ENCODE data around the gene KLHL13.

KLHL13 gene

DNA sequence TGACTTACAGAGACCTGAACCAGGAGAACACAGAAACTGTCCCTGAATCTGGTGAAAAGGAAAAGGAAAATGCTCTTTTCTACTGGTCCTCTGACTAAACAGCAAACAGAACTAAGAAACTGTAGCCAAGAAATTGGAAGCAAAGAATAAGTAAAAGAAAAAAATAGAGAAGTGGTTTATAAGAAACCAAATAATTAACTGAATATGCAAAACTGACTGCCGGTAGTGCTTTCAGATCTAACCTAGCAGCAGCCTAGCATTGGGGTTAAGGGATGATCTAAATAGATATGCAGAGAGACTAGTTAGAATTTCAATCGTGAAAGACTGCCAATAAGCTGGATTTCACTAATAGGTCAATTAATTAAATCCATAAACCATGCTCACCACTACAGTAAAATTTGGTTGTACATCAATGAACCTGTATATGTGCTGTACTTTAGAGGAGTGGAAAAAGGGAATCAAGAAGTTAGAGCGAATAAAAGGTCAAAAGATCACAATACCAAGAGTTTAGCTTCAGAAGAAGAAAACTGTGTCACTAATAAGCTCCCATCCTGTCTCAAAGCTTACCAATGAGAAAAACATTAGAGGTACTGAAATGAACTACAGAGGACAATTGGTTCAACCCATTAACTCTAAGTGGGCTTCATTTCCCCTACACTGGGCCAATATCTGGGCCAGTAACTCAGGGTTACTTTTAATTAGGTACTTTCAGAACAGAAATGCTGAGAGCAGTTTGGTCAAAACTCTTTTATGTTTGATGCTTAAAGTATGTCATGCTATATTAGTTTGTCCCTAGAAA is 53.6 kb downstream of the KLHL13 start:
- TF ChIP-seq, protein P1, sequence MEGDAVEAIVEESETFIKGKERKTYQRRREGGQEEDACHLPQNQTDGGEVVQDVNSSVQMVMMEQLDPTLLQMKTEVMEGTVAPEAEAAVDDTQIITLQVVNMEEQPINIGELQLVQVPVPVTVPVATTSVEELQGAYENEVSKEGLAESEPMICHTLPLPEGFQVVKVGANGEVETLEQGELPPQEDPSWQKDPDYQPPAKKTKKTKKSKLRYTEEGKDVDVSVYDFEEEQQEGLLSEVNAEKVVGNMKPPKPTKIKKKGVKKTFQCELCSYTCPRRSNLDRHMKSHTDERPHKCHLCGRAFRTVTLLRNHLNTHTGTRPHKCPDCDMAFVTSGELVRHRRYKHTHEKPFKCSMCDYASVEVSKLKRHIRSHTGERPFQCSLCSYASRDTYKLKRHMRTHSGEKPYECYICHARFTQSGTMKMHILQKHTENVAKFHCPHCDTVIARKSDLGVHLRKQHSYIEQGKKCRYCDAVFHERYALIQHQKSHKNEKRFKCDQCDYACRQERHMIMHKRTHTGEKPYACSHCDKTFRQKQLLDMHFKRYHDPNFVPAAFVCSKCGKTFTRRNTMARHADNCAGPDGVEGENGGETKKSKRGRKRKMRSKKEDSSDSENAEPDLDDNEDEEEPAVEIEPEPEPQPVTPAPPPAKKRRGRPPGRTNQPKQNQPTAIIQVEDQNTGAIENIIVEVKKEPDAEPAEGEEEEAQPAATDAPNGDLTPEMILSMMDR (IDR thresholded peaks at IDR 0.05; ENCODE audit: low read depth, low read length) = no peak
- no peak for DNase-seq
- H3K4me3 ChIP-seq (ENCODE audit: low read depth, low read length) = no peak overlapping the region
- H3K9me3 ChIP-seq = no peaks in the 10 kb centered on the region
- H3K4me1 ChIP-seq = peaks cover 2% of the 10 kb centered on the region
- no peaks in the 10 kb centered on the region for H3K27me3 ChIP-seq
- H3K36me3 ChIP-seq = no peaks in the 10 kb centered on the region

DNA sequence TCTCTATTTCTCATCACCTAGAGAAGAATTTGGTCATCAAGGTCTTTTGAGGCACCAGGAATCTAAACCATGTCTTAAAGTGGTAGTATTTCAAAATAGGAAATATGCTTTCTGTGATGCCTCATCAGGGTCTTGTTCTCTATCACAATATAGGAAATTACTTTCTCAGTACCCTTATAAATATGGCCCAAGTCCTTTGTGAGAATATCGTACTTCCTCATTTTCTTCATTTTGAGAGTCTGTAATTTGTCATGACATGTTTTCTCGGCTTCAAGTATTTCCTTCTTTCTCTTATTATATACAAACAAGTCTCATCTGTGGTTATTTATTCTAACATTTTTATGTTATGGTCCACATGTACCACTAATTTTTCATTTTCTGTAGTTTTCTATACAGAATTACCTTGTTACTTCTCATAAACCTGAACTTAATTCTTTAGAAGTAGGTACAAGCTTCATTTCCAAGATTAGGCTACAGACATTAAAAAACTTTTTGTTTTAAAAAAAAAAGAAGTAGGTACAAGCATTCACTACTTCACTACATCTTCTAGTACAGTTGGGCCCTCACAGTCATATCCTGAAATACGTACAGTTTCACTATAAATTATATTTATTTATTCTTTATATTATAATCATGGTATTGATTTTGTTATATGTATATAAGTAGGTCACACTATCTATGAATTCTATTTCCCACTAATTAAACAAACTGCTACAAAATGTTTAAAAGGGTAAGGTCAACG is 54.4 kb downstream of the KLHL13 start:
- DNase-seq = no peak
- no peaks in the 10 kb centered on the region for H3K4me1 ChIP-seq
- no peaks in the 10 kb centered on the region for H3K27me3 ChIP-seq
- H3K9me3 ChIP-seq = no peaks in the 10 kb centered on the region
- no peaks in the 10 kb centered on the region for H3K36me3 ChIP-seq
- TF ChIP-seq, protein P1 (IDR thresholded peaks at IDR 0.05; ENCODE audit: low read depth, low read length) = no peak
- H3K4me3 ChIP-seq (ENCODE audit: low read depth, low read length) = no peak overlapping the region

DNA sequence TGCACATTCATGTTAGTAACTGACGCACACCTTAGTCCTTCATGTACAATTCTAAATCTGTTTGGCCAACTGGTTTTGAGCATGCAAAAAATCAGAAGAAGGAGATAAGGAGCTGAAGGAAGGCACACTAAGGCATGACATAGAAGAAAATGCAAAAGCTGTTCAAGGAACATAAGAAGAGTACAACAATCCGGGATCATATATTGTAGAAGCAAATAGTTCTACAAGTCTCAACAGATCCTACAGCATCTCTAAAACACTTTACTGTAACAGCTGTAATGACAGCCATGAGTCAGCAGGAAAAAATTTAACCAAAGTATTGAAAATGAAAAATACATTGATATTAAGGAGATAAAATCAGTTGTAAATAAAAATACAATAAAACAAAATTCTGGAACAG is 57.7 kb downstream of the KLHL13 start:
- Histone ChIP-seq H3K27me3 (no peaks in the 10 kb centered on the region), H3K4me1 (no peaks in the 10 kb centered on the region), H3K36me3 (no peaks in the 10 kb centered on the region), H3K9me3 (no peaks in the 10 kb centered on the region), H3K4me3 (ENCODE audit: low read depth, low read length) (no peak overlapping the region)
- no peak for DNase-seq
- TF ChIP-seq, protein P1 (IDR thresholded peaks at IDR 0.05; ENCODE audit: low read depth, low read length) = no peak

DNA sequence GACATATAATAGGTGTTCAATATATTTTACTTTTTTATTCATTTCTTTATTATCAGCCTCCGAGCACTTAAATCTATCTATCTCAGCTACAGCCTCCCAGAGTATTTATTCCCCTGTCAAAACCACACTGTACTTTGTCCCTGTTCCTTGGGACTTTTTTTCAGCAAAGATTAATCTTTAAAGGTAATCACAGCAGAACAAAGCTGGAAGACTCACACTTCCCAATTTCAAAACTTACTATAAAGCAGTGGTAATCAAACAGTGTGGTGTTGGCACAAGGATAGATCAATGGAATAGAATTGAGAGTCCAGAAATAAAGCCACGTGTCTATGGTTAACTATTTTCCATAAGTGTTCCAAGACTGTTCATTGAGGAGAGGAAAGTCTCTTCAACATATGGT is 59.7 kb downstream of the KLHL13 start:
- H3K9me3 ChIP-seq = no peaks in the 10 kb centered on the region
- H3K36me3 ChIP-seq = no peaks in the 10 kb centered on the region
- no peaks in the 10 kb centered on the region for H3K4me1 ChIP-seq
- TF ChIP-seq, protein P1 (IDR thresholded peaks at IDR 0.05; ENCODE audit: low read depth, low read length) = no peak
- DNase-seq = no peak
- no peaks in the 10 kb centered on the region for H3K27me3 ChIP-seq
- no peak overlapping the region for H3K4me3 ChIP-seq (ENCODE audit: low read depth, low read length)

DNA sequence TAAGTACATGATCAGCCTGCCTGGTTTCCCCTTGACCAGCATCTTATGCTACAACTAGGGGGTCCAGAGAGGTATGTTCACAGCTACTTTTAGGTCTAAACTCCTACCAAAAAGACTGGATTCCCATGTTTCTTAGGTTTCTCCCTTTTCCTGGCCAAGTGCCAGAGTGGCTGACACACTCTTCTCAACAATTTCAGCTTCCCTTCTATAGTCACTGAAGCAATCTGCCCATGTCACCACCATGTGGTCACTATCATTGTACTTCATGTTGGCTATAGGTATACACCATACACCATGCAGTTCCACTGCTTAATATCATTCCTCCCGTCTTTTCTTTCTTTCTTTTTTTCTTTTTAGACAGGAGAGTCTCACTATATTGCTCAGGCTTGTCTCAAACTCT is 66.9 kb downstream of the KLHL13 start:
- DNase-seq = peak; percentile 20
- 0 out of 2 replicates have a peak, but pooled peaks cover 3% of the 10 kb centered on the region for H3K36me3 ChIP-seq
- no peaks in the 10 kb centered on the region for H3K27me3 ChIP-seq
- TF ChIP-seq, protein P1 (IDR thresholded peaks at IDR 0.05; ENCODE audit: low read depth, low read length) = no peak
- H3K9me3 ChIP-seq = no peaks in the 10 kb centered on the region
- no peak overlapping the region for H3K4me3 ChIP-seq (ENCODE audit: low read depth, low read length)
- no peaks in the 10 kb centered on the region for H3K4me1 ChIP-seq
